SJCRH30 (cell line): ENCODE data around the gene TFB1M. TPM values are rescaled to one million over a fixed set of nuclear protein-coding genes. Genes with fewer than 3 reads are reported as not detected.
"Not testable (repeated sequence)": the region's sequence is repeated elsewhere in the genome, so short reads cannot be mapped to it uniquely, and the experiment has no call there.

Experiments used
- DNase-seq, 2 experiments: peaks; one replicate each; pipeline ENCODE4 v3.0.0-alpha.2; 2015 to 2020
- H3K27ac ChIP-seq: fragments of 250-450 bp; sonication (Bioruptor Pico); 2 replicates; pipeline ENCODE4 v1.5.1; 2020; ENCODE audit warnings: mild to moderate bottlenecking, moderate library complexity
- H3K27me3 ChIP-seq: fragments of 250-450 bp; sonication (Bioruptor Pico); 2 replicates; pipeline ENCODE4 v1.5.1; 2020; ENCODE audit warnings: mild to moderate bottlenecking, moderate library complexity
- H3K36me3 ChIP-seq: fragments of 250-450 bp; sonication (Bioruptor Pico); 2 replicates; pipeline ENCODE4 v1.5.1; 2020; ENCODE audit warnings: mild to moderate bottlenecking, moderate library complexity
- H3K4me1 ChIP-seq: fragments of 250-450 bp; sonication (Bioruptor Pico); 2 replicates; pipeline ENCODE4 v1.5.1; 2020; ENCODE audit warnings: mild to moderate bottlenecking, moderate library complexity
- H3K4me3 ChIP-seq: fragments of 250-450 bp; sonication (Bioruptor Pico); 2 replicates; pipeline ENCODE4 v1.5.1; 2020; ENCODE audit warnings: mild to moderate bottlenecking, moderate library complexity
- H3K9me3 ChIP-seq: fragments of 250-450 bp; sonication (Bioruptor Pico); replicated peaks from 2 replicates; pipeline ENCODE4 v1.5.1; 2020; ENCODE audit warnings: mild to moderate bottlenecking, moderate library complexity
- total RNA-seq: library from RNA; depleted of rRNA; stranded (reverse); fragments of >200 nt; shearing (Covaris generic); gene quantifications from 2 replicates; pipeline ENCODE4 v1.2.3, GENCODE V29; 2014

The TFB1M gene
- total RNA-seq, 1 experiment from 2014 or later: 13.1 TPM

DNA sequence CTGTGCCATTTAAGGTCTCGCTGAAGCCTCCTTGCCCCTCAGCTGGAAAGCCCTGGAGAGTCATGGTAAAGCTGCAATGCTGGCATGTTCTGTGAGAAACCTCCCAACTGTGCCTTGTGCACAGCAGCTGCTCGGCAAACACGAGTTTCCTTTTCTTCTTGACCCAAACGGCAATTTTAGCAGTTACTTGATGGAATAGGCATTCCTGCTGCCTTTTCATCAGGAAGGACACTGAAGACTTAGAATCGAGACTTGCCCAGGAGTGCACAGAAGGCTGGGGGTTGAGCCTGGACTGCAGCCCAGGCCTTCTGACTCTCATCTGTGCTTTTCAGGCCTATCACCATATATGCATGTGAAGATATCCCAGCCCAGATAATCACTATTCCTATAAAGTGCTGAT is 79.2 kb downstream of the TFB1M start:
- Histone ChIP-seq H3K4me3 (no peak overlapping the region), H3K4me1 (no peaks in the 10 kb centered on the region), H3K36me3 (no peaks in the 10 kb centered on the region), H3K27ac (no peak overlapping the region), H3K27me3 (no peaks in the 10 kb centered on the region), H3K9me3 (no peaks in the 10 kb centered on the region; the same call in 1 of the 2 replicates)
- DNase-seq: no peak

DNA sequence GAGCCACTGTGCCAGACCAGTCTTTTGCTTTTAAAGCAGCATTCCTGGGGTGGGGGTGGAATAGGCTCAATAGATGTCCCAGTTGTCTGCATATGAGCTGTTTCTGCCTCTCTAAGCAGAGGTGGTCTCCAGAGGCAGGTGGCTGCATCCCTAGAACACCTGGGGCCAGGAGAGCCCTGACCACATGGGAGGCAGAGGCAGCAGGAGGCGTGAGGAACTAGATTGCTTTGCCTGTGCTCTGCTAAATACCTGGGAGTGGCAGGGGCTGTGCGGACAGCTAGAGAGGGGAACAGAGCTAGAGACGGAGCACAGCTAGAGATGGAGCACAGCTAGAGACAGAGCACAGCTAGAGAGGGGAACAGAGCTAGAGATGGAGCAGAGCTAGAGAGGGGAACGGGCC is 79.6 kb downstream of the TFB1M start:
- Histone ChIP-seq H3K36me3 (no peaks in the 10 kb centered on the region), H3K4me1 (no peaks in the 10 kb centered on the region), H3K27me3 (no peaks in the 10 kb centered on the region), H3K9me3 (no peaks in the 10 kb centered on the region; the same call in 1 of the 2 replicates), H3K27ac (no peak overlapping the region), H3K4me3 (no peak overlapping the region)
- no peak for DNase-seq

DNA sequence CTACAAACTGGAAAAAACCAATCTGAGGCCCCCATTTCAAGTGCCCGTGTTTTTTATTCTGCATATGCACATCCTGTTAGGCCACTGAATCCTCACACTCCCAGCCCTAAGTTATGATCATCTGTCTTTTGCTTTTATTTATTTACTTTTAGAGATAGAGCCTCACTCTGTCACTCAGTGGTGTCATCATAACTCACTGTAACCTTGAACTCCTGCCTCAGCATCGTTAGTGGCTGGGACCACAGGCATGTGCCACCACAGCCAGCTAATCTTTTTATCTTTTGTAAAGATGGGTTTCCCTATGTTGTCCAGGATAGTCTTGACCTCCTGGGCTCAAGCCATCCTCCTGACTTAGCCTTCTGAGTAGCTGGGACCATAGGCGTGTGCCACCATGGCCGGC is 80.1 kb downstream of the TFB1M start:
- H3K27ac ChIP-seq: no peak overlapping the region
- H3K4me3 ChIP-seq: no peak overlapping the region

DNA sequence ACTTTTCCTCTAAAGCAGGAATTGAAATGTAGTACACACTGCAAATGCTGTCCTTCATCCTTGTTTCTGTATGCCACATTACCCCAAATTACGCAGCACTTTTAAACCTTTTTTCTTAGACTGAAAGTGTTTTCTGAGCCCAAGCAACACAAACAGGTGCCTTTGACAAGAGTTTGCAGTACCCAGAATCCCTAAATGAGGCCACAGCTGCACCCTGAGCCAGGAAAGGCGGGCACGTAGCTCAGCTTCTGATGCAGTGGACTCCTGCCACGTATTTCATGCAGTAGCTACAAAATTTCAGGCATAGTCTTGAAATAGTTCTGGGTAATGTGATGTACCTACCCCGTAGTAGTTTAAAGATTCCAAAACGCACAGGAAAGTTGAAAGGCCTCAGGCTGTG is 81.4 kb downstream of the TFB1M start:
- Histone ChIP-seq H3K4me3 (no peak overlapping the region), H3K27ac (no peak overlapping the region), H3K9me3 (no peaks in the 10 kb centered on the region), H3K4me1 (no peaks in the 10 kb centered on the region), H3K36me3 (0 out of 2 replicates have a peak, but pooled peaks cover 3% of the 10 kb centered on the region), H3K27me3 (no peaks in the 10 kb centered on the region)
- DNase-seq: no peak

More for the DNA sequence above, 80.1 kb downstream of the TFB1M start:
- Histone ChIP-seq H3K27me3 (no peaks in the 10 kb centered on the region), H3K9me3 (no peaks in the 10 kb centered on the region; the same call in 1 of the 2 replicates), H3K36me3 (0 out of 2 replicates have a peak, but pooled peaks cover 3% of the 10 kb centered on the region), H3K4me1 (no peaks in the 10 kb centered on the region)
- DNase-seq: no peak

DNA sequence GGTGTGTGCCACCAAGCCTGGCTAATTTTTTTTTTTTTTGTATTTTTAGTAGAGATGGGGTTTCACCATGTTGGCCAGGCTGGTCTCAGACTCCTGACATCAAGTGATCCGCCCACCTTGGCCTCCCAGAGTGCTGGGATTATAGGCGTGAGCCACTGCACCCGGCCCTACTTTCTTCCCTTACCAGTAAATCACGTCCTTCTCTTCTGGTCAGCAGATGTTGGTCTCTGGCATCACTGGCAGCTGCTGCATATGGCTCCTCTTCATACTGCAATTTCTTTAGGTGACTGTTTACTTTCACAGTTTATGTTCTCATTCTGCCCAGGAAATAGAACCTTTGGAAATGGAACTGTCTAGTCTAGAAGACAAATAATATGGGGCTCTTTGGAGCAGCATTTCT is 83.3 kb downstream of the TFB1M start:
- H3K27ac ChIP-seq, H3K36me3 ChIP-seq, H3K27me3 ChIP-seq, H3K9me3 ChIP-seq, H3K4me3 ChIP-seq, H3K4me1 ChIP-seq, DNase-seq: not testable (repeated sequence)

DNA sequence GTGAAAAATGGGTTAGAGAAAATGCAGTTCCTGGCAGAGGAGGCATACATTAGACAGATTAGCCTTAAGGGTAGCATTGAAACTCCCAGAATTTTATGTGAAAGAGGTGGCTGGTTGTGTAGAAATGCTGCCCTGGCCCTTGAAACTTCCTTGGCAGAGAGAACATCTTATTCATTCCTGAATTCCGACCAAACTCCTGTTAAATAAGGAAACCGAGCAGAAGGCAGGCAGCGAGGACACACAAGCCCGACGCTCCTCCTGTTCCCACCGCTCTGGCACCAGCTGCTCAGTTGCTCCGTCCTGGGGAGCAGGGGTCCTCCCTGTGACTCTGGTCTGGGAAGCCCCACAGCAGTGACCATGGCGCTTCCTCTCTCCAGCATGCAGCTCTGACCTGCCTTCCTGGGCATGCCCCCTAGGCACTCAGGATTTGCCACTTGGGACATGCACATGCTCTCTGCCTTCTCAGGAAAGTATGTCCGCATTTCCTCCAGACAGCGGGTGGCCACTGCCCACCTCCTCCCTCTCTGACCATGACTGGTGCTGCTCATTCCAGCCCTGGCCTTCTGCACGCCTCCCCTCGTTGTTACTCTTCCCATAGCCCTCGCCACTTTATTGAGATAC is 85.6 kb downstream of the TFB1M start:
- no peak for DNase-seq
- Histone ChIP-seq H3K4me1 (no peaks in the 10 kb centered on the region), H3K36me3 (0 out of 2 replicates have a peak, but pooled peaks cover 3% of the 10 kb centered on the region), H3K4me3 (no peak overlapping the region), H3K27ac (no peak overlapping the region), H3K9me3 (no peaks in the 10 kb centered on the region), H3K27me3 (no peaks in the 10 kb centered on the region)

DNA sequence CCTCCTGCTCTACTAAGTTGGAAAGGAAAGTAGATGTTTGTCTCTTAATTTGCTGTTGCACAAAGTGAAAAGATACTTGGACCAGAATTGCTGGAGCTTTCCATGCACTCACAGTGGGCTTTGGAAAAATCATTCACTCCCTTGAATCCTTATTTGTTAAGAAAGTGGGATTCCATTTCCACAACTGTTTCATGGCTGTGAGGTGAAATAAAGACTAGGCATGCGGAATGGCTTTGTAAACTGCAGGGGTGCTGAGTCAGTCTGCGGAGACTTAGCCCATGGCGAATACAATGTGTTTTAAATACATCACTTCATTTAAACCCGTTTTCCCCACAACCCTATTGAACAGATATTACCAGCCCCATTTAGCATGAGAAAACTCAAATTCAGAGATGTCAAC is 87.2 kb downstream of the TFB1M start:
- Histone ChIP-seq H3K36me3 (0 out of 2 replicates have a peak, but pooled peaks cover 3% of the 10 kb centered on the region), H3K4me1 (no peaks in the 10 kb centered on the region), H3K27ac (no peak overlapping the region), H3K27me3 (no peaks in the 10 kb centered on the region), H3K4me3 (no peak overlapping the region), H3K9me3 (no peaks in the 10 kb centered on the region)
- no peak for DNase-seq

DNA sequence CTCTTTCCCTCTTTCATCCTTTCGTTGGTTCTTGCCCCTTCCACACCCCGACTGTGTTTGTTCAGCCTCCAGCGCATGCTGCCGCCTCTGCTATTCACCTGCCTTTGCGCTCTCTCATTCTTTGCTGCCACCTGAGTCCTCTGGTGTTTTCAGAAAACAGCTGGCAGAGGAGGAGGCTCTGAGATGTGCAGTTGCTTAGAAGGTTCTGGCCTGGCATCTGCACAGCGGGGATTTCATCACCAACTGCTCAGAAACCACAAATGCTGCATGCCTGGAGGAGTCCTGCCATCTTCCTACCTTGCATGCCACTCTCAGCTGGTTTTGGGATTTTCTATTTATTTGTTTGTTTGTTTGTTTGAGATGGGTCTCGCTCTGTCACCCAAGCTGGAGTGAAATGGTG is 89.7 kb downstream of the TFB1M start:
- no peak for DNase-seq
- H3K27ac ChIP-seq: no peak overlapping the region
- H3K9me3 ChIP-seq: no peaks in the 10 kb centered on the region
- 0 out of 2 replicates have a peak, but pooled peaks cover 3% of the 10 kb centered on the region for H3K36me3 ChIP-seq
- H3K27me3 ChIP-seq: no peaks in the 10 kb centered on the region
- no peaks in the 10 kb centered on the region for H3K4me1 ChIP-seq
- no peak overlapping the region for H3K4me3 ChIP-seq

DNA sequence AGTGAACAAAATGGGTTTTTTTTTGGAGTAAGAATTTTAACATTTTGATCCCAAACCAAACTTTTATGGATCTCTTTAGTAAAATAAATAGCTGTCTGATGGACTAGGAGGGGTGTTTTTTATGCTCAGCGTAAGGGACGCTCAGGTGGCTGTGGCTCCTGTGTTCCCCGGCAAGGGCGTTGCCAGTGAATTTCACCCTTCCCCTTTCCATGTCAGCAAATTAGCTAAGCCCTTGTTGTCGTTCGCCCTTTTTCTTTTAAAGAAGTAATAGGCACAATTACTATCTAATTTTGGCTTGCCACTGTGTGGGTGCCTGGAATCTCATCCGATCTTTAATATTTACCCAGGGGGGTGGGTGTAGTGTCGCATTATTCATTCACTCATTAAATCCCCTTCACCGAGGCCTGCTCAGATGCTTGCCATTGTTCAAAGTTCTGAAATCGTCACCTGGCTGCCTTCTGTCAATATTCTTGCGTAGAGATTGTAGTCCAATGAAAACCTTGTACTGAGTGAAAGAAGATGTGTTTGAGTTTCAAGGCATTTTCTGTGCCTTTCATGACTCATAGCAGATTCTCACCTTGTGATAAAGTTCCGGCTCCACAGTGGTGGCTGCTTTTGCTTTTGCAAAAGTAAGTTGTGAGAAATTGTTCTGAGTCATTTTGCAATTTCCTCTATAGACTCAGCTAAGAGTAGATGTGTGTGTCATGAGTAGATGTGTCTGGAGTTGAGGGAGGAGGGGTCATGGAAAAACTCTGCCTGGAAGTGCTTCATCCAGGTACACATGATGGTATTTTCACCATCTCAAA is 90.4 kb downstream of the TFB1M start:
- Histone ChIP-seq H3K27ac (no peak overlapping the region), H3K27me3 (no peaks in the 10 kb centered on the region), H3K9me3 (no peaks in the 10 kb centered on the region), H3K36me3 (no peaks in the 10 kb centered on the region), H3K4me3 (no peak overlapping the region), H3K4me1 (no peaks in the 10 kb centered on the region)
- no peak for DNase-seq

DNA sequence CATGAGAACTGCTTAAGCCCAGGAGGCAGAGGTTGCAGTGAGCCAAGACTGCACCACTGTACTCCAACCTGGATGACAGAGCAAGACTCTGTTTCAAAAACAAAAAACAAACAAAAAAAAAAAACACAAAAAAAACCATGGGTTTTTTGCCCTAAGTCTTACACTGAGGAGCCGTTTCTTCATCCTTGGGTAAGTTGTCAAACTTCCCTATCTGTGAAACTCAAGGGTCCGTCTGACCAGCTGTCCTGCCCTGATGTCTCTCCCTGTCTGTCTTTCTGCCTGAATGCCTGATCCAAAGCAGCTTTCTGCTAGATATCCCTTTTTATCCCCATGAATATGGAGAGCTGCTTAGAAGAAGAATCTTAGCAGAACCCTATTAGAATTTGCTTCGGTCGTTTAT is 91.8 kb downstream of the TFB1M start:
- H3K9me3 ChIP-seq: no peaks in the 10 kb centered on the region
- no peak for DNase-seq
- no peaks in the 10 kb centered on the region; the same call in 1 of the 2 replicates for H3K36me3 ChIP-seq
- H3K4me3 ChIP-seq: no peak overlapping the region
- H3K4me1 ChIP-seq: no peaks in the 10 kb centered on the region
- H3K27me3 ChIP-seq: no peaks in the 10 kb centered on the region
- H3K27ac ChIP-seq: no peak overlapping the region

DNA sequence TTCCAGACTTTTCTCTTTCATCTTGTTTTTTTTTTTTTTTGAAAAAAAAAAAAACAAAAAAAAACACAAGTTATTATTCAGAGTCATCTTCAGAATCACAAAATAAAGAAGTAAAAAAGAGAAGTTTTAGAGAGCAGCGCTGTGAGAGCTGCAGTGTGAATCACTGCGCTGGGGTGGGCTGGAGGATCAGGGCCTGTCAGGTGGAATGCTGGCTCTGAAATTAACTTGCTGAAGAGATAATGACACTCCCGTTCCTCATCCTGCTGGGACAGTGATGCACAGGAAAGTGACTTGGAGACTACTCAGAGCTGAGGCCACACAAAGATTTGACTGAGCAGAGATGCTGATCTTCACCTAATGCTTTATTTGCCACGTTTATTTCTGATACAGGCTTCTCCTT is 93.2 kb downstream of the TFB1M start:
- Histone ChIP-seq H3K9me3 (no peaks in the 10 kb centered on the region), H3K27ac (no peak overlapping the region), H3K4me1 (no peaks in the 10 kb centered on the region), H3K36me3 (no peaks in the 10 kb centered on the region; the same call in 1 of the 2 replicates), H3K27me3 (no peaks in the 10 kb centered on the region), H3K4me3 (no peak overlapping the region)
- DNase-seq: no peak

DNA sequence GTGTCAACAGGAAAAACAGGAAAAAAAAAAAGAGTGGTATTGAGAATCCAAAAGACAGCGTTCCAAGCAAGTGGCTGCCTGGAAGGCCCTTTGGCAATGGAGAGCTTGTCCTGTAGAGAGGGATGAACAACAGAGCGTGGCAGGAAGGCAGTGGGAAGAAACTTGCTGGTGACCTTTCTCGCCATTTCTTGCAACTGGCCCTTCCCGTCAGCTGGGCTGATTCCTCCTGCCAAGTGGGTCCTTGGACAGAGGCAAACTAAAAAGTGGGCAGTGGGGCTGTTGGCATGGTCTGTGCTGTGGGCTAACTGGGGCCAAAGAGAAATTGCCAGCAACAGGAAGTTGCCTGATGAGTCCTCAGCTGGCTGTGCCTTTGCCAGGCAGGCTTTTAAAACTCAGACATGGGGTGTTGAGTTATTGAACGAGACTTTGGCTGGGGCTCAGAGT is 94.4 kb downstream of the TFB1M start:
- no peaks in the 10 kb centered on the region for H3K4me1 ChIP-seq
- DNase-seq: no peak
- H3K36me3 ChIP-seq: no peaks in the 10 kb centered on the region; the same call in 1 of the 2 replicates

DNA sequence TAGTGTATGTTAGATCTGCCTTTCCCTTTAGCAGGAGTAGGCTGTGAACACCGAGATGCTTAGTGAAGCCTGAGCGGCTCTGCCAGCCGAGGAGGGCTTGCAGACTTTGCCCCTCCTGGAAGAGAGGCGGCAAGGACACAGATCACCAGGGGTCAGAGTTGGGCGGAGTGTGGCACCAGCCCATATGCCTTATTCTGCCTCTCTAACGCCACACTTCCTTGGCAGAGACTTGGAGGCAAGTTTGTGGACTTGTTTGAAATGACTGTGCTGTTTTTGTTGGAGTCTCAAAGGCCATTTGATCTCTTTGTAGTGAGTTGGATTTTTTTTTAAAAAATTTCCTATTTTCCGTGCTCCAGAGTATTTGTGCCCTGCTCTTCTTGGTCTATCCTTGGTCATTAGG is 95.0 kb downstream of the TFB1M start:
- H3K4me1 ChIP-seq: no peaks in the 10 kb centered on the region
- no peak overlapping the region for H3K4me3 ChIP-seq
- DNase-seq: no peak
- no peak overlapping the region for H3K27ac ChIP-seq
- no peaks in the 10 kb centered on the region for H3K9me3 ChIP-seq
- no peaks in the 10 kb centered on the region; the same call in 1 of the 2 replicates for H3K36me3 ChIP-seq
- H3K27me3 ChIP-seq: no peaks in the 10 kb centered on the region

More for the DNA sequence above, 94.4 kb downstream of the TFB1M start:
- no peak overlapping the region for H3K4me3 ChIP-seq
- no peaks in the 10 kb centered on the region for H3K9me3 ChIP-seq
- no peak overlapping the region for H3K27ac ChIP-seq
- H3K27me3 ChIP-seq: no peaks in the 10 kb centered on the region

DNA sequence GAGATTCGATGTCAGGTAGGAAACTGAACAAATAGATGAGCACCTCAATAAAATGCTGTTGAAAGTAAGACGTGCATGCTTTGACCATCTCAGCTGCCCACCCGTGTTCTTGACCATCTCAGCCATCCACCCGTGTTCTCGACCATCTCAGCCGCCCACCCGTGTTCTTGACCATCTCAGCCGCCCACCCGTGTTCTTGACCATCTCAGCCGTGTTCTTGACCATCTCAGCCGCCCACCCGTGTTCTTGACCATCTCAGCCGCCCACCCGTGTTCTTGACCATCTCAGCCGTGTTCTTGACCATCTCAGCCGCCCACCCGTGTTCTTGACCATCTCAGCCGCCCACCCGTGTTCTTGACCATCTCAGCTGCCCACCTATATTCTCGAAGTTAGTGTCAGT is 95.6 kb downstream of the TFB1M start:
- not testable (repeated sequence) for H3K4me1 ChIP-seq, H3K9me3 ChIP-seq, DNase-seq, H3K36me3 ChIP-seq, H3K4me3 ChIP-seq, H3K27me3 ChIP-seq, H3K27ac ChIP-seq

DNA sequence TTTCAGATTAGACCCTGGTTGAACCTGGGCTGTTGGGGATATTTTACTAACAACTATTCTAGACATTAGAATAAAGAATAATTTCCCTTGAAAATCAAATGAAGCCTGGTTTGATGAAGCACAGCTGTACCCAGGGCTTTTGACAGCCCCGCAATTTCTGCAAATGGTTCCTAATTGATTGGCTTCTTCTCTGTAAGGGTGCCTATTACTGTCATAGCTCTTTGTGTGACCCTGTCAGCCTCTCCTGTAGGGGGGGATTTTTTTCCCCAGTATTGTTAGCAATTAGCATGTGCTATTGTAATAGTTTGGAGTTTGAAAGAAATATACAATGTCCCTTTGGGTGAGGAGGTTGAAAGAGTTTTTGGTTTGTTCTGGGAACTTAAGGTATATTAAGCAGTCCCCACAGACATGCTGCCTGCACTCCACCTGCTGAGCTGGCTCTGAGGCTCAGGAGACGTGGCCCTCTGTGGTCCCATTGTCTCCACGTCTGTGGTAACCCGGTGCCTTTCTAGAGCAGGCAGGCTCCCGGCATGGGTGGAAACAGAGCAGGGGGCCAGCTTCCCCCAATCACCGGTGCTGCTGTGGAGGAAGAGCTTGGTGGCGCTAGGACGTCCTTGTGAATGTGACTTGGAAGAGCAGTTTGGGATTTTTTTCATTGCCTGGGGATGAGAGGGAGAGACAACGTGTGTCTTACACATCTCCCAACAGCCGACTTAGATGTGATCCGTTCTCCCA is 97.8 kb downstream of the TFB1M start:
- no peak overlapping the region for H3K4me3 ChIP-seq
- H3K4me1 ChIP-seq: peaks cover 15% of the 10 kb centered on the region
- H3K9me3 ChIP-seq: peaks cover 5% of the 10 kb centered on the region; the same call in 1 of the 2 replicates
- no peak overlapping the region for H3K27ac ChIP-seq
- no peaks in the 10 kb centered on the region for H3K27me3 ChIP-seq
- no peak for DNase-seq
- H3K36me3 ChIP-seq: peaks cover 8% of the 10 kb centered on the region
